Cardiac muscle cell (in vitro differentiated cells and primary cell): ENCODE data around the gene OR7D4. TPM values are rescaled to one million over a fixed set of nuclear protein-coding genes. Genes with fewer than 3 reads are reported as not detected.
"Not testable (repeated sequence)": the region's sequence is repeated elsewhere in the genome, so short reads cannot be mapped to it uniquely, and the experiment has no call there.

ENCODE experiments used
- DNase-seq, 2 donors: peaks; one replicate each; pipeline versions ENCODE4 v3.0.0 to v3.0.0-alpha.2; 2010 to 2017; ENCODE audit warnings: low read depth in 1 of 2, low spot score in 1 of 2
- H3K27ac ChIP-seq: fragments of 200-600 bp; sonication (generic); 2 replicates; pipeline ENCODE4 v1.5.1; 2016
- H3K27me3 ChIP-seq: fragments of 200-600 bp; sonication (generic); 2 replicates; pipeline ENCODE4 v1.6.0; 2016; ENCODE audit warnings: control low read depth
- H3K36me3 ChIP-seq: fragments of 200-600 bp; sonication (generic); 2 replicates; pipeline ENCODE4 v1.5.1; 2016; ENCODE audit warnings: control low read depth
- H3K4me1 ChIP-seq: fragments of 200-600 bp; sonication (generic); 2 replicates; pipeline ENCODE4 v1.8.1; 2017; ENCODE audit warnings: low read depth, mild to moderate bottlenecking, mixed run types
- H3K4me3 ChIP-seq: fragments of 200-600 bp; sonication (generic); 2 replicates; pipeline ENCODE4 v1.5.1; 2016; ENCODE audit warnings: mild to moderate bottlenecking
- H3K9me3 ChIP-seq: fragments of 200-600 bp; sonication (generic); 2 replicates; pipeline ENCODE4 v1.5.1; 2017; ENCODE audit warnings: low read depth, mild to moderate bottlenecking, control low read depth
- polyA plus RNA-seq: library from polyadenylated mRNA; unstranded; fragments of >200 nt; fragmentation: Nextera tagmentation; extraction: Ambion mirVana; gene quantifications from 2 replicates; pipeline ENCODE4 v1.2.1, GENCODE V29; 2016
- total RNA-seq: library from RNA; depleted of rRNA; stranded (reverse); fragments of >200 nt; gene quantifications from 2 replicates; pipeline ENCODE4 v1.2.3, GENCODE V29; 2016
- TF ChIP-seq, protein P1 (sequence below): IDR thresholded peaks from 2 replicates; pipeline ENCODE4 v1.5.1; 2012; ENCODE audit warnings: low read depth, mild to moderate bottlenecking, low read length

Gene OR7D4
- not detected in 2 replicates for total RNA-seq
- not detected in 2 replicates for polyA plus RNA-seq

DNA sequence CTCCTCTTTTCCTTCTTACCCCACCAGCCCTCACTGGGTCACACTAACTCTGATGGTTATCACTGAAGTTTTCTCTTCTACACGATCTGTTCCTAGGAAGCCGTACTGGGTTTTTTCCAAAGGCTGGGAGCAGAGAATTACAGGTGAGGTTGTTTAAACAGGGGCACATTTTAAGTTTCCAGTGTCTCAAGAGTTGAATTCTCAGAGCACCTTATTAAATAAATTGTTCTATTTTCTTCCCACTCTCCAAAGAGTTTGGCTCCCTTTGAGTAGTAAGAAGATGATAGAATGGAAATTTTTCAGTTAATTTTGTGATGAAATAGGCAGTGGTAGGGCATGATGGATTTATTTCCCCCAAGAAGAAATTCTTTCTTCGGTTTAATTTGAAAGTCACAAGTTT lies at the start of gene OR7D4:
OR7D4 (minus strand) TSS at position 101 of the 400 bp plus-strand sequence. CDS start 4,752 bp downstream, outside the sequence.
- H3K9me3 ChIP-seq: no peaks in the 10 kb centered on the region
- H3K27ac ChIP-seq: no peak within 1 kb of the TSS
- no peaks in the 10 kb centered on the region for H3K4me1 ChIP-seq
- TF ChIP-seq, protein P1, sequence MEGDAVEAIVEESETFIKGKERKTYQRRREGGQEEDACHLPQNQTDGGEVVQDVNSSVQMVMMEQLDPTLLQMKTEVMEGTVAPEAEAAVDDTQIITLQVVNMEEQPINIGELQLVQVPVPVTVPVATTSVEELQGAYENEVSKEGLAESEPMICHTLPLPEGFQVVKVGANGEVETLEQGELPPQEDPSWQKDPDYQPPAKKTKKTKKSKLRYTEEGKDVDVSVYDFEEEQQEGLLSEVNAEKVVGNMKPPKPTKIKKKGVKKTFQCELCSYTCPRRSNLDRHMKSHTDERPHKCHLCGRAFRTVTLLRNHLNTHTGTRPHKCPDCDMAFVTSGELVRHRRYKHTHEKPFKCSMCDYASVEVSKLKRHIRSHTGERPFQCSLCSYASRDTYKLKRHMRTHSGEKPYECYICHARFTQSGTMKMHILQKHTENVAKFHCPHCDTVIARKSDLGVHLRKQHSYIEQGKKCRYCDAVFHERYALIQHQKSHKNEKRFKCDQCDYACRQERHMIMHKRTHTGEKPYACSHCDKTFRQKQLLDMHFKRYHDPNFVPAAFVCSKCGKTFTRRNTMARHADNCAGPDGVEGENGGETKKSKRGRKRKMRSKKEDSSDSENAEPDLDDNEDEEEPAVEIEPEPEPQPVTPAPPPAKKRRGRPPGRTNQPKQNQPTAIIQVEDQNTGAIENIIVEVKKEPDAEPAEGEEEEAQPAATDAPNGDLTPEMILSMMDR: no peak
- no peak within 1 kb of the TSS for H3K4me3 ChIP-seq
- no peaks in the 10 kb centered on the region for H3K27me3 ChIP-seq
- no peak for DNase-seq
- H3K36me3 ChIP-seq: no peaks in the 10 kb centered on the region

DNA sequence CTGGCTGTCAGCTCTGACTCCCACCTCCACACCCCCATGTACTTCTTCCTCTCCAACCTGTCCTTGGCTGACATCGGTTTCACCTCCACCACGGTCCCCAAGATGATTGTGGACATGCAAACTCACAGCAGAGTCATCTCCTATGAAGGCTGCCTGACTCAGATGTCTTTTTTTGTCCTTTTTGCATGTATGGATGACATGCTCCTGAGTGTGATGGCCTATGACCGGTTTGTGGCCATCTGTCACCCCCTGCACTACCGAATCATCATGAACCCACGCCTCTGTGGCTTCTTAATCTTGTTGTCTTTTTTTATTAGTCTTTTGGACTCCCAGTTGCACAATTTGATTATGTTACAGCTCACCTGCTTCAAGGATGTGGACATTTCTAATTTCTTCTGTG lies 31.8 kb upstream of the OR7D4 start:
- H3K9me3 ChIP-seq: no peaks in the 10 kb centered on the region

DNA sequence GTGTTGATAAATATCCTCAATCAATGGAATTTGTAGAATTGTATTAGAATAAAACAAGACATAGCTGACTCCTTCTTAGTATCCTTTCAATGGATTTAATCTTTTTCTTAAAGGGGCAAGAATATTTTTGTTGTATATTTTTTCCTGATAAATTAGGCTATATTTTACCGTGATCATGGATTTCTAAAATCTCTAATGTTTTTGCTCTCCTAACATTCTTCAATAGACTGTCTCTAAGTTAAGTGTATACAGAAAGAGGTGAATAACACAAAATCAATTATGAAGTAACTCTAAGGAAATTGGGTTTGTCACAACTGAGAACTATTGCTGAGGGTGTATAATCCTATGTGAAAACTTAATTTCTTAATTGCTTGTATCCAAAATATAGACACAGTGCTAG lies 31.2 kb upstream of the OR7D4 start, which contains the start of gene OR7E24:
OR7E24 (plus strand) TSS at position 301 of the 400 bp plus-strand sequence. CDS start 114 bp downstream, outside the sequence.
- DNase-seq: no peak
- Histone ChIP-seq H3K4me1 (no peaks in the 10 kb centered on the region), H3K4me3 (no peak within 1 kb of the TSS), H3K27ac (no peak within 1 kb of the TSS), H3K9me3 (no peaks in the 10 kb centered on the region), H3K36me3 (no peaks in the 10 kb centered on the region), H3K27me3 (no peaks in the 10 kb centered on the region)
- TF ChIP-seq, protein P1: no peak

More for the DNA sequence above, 31.8 kb upstream of the OR7D4 start:
- DNase-seq: no peak
- TF ChIP-seq, protein P1: no peak
- H3K27me3 ChIP-seq: no peaks in the 10 kb centered on the region
- H3K27ac ChIP-seq: no peak overlapping the region
- no peaks in the 10 kb centered on the region for H3K36me3 ChIP-seq
- no peaks in the 10 kb centered on the region for H3K4me1 ChIP-seq
- no peak overlapping the region for H3K4me3 ChIP-seq

DNA sequence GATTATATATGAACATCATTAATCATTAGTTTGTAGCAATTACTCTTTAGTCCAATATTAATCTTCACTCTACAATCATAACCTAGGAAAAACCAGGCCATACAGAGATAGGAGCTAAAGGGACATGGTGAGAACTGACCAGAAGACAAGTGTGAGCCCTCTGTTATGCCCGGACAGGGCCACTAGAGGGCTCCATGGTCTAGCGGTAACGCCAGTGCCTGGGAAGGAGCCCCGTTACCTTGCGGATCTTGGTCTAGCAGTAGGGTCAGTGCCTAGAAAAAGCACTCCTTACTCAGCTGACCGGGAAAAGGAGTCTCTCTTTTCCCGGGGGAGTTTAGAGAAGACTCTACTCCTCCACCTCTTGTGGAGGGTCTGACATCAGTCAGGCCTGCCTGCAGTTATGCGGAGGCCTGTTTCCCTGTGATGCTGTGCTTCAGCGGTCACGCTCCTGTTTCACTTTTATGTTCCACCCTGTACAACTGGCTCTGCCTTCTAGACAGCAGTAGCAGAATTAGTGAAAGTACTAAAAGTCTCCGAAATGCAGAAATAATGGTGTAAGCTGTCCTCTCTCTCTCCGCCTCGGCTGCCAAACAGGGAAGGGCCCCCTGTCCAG lies 13.8 kb downstream of the OR7D4 start:
- DNase-seq: peak; percentile 50 to 77
- H3K9me3 ChIP-seq: no peaks in the 10 kb centered on the region
- no peaks in the 10 kb centered on the region for H3K27me3 ChIP-seq
- TF ChIP-seq, protein P1: peak; percentile 84
- H3K4me3 ChIP-seq: no peak overlapping the region
- no peak overlapping the region for H3K27ac ChIP-seq
- H3K36me3 ChIP-seq: no peaks in the 10 kb centered on the region
- no peaks in the 10 kb centered on the region for H3K4me1 ChIP-seq

DNA sequence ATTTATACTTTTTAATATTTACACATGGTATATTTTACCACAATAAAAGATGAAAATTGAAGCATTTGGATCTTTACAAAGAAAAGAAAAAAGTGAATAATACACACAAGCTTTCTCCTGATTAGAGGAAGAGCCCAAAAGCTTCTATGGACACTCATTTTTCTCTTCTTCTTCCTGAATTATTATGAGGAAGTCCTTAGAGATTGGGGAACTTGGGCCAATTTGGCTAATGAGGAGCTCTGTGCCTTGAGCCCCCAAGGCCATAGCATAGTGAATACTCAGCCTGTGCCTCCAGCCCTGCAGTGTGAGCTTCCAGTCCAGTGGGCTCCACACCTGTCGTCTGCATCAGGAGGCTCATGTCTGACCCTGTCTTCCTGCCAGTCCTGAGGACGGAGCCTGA lies 21.3 kb downstream of the OR7D4 start:
- not testable (repeated sequence) for H3K27me3 ChIP-seq, H3K4me3 ChIP-seq, H3K9me3 ChIP-seq, H3K27ac ChIP-seq, H3K4me1 ChIP-seq, DNase-seq, H3K36me3 ChIP-seq

DNA sequence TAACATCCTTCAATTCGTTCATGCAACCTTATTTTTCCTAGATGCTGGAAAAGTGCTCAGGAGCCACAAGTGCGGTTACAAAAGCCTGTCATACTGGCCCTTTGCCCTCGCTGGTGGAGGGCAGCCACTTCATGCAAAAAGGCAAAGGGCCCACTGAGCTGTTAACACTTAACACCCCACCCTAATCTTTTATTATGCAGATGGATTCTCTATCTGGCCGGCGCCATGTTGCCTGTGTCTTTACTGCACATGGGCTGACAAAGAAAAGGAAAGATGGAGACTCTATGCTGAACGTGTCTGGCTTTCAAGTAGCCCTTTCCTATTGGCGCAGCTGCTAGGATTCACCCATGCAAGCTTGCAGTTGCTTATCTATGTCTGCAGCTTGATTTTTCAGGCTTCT lies 29.9 kb downstream of the OR7D4 start:
- H3K9me3 ChIP-seq: no peaks in the 10 kb centered on the region
- H3K4me1 ChIP-seq: no peaks in the 10 kb centered on the region
- H3K36me3 ChIP-seq: no peaks in the 10 kb centered on the region
- H3K27ac ChIP-seq: no peak overlapping the region
- H3K27me3 ChIP-seq: no peaks in the 10 kb centered on the region
- no peak overlapping the region for H3K4me3 ChIP-seq
- DNase-seq: no peak
- TF ChIP-seq, protein P1: no peak
